Right atrium auricular region (tissue), 2 donors: ENCODE results near the gene RASD2. TPM values are rescaled to one million over a fixed set of nuclear protein-coding genes. Genes with fewer than 3 reads are reported as not detected.

Source experiments
- DNase-seq: peaks from one replicate; pipeline ENCODE4 v3.0.0-alpha.2; 2019; ENCODE audit warnings: low spot score
- H3K27ac ChIP-seq, 2 donors: fragments of 200-600 bp; sonication (generic); 1 replicate in 1 of 2; 2 replicates in 1 of 2; pipeline ENCODE4 v1.5.1; 2016 to 2019
- H3K27me3 ChIP-seq, 2 donors: fragments of 200-600 bp; sonication (generic); one replicate each; pipeline versions ENCODE4 v1.5.1 to v1.6.0; 2017 to 2019
- H3K36me3 ChIP-seq: fragments of 200-600 bp; sonication (generic); one replicate; pipeline ENCODE4 v1.5.1; 2016
- H3K4me1 ChIP-seq, 2 donors: fragments of 200-600 bp; sonication (generic); one replicate each; pipeline versions ENCODE4 v1.5.1 to v1.6.0; 2017 to 2019
- H3K4me3 ChIP-seq, 2 donors: fragments of 200-600 bp; sonication (generic); 1 replicate in 1 of 2; 2 replicates in 1 of 2; pipeline ENCODE4 v1.5.1; 2017 to 2019; ENCODE audit warnings: mild to moderate bottlenecking in 1 of 2, moderate library complexity in 1 of 2
- H3K9me3 ChIP-seq, 2 donors: fragments of 200-600 bp; sonication (generic); one replicate each; pipeline ENCODE4 v1.5.1; 2019
- CTCF ChIP-seq, 2 donors: fragments of 200-600 bp; sonication (generic); IDR thresholded peaks; one replicate each; pipeline ENCODE4 v1.5.1; 2019; ENCODE audit warnings: antibody characterized with exemption in 2 of 2
- total RNA-seq, 2 donors: library from RNA; depleted of rRNA; stranded (reverse); fragments of >200 nt; gene quantifications; one replicate each; pipeline ENCODE4 v1.1.0, GENCODE V29; 2016

RASD2 gene
- total RNA-seq, 2 donors from 2014 or later, result 0.94 to 3.1 TPM

- H3K9me3 ChIP-seq, result no peaks in the 10 kb centered on the region
- H3K4me1 ChIP-seq, result peaks cover 0 to 21% of the 10 kb centered on the region in 2 donors
- H3K36me3 ChIP-seq, result no peaks in the 10 kb centered on the region
- no peak for DNase-seq
- TF ChIP-seq CTCF (IDR thresholded peaks at IDR 0.05), result no peak
- no peak overlapping the region for H3K4me3 ChIP-seq
- no peaks in the 10 kb centered on the region for H3K27me3 ChIP-seq
- no peak overlapping the region for H3K27ac ChIP-seq
Measured at GRCh38 chr22:35537232-35537631, 3.4 kb upstream of the RASD2 start.

- Histone ChIP-seq H3K4me1 (peaks cover 0 to 22% of the 10 kb centered on the region in 2 donors), H3K27ac (peak overlapping the region in 1 of 2 donors; percentile 73), H3K27me3 (no peaks in the 10 kb centered on the region), H3K36me3 (no peaks in the 10 kb centered on the region), H3K9me3 (no peaks in the 10 kb centered on the region), H3K4me3 (no peak overlapping the region)
- DNase-seq, result no peak
- TF ChIP-seq CTCF (IDR thresholded peaks at IDR 0.05), result peak in 1 of 2 donors; percentile 60
Measured at GRCh38 chr22:35538801-35539321, 1.8 kb upstream of the RASD2 start.

- H3K4me1 ChIP-seq, result peaks cover 0 to 28% of the 10 kb centered on the region in 2 donors
- H3K27ac ChIP-seq, result peak overlapping the region; percentile 73 to 80
- H3K36me3 ChIP-seq, result no peaks in the 10 kb centered on the region
- no peak for TF ChIP-seq CTCF (IDR thresholded peaks at IDR 0.05)
- H3K4me3 ChIP-seq, result peak overlapping the region in 1 of 2 donors; percentile 58
- no peaks in the 10 kb centered on the region for H3K9me3 ChIP-seq
- no peaks in the 10 kb centered on the region for H3K27me3 ChIP-seq
- DNase-seq, result no peak
Measured at GRCh38 chr22:35539487-35539886, 1.1 kb upstream of the RASD2 start.

- Histone ChIP-seq H3K4me3 (peak overlapping the region; percentile 56 to 58), H3K36me3 (no peaks in the 10 kb centered on the region), H3K27ac (peak overlapping the region; percentile 73 to 80), H3K4me1 (peaks cover 0 to 33% of the 10 kb centered on the region in 2 donors), H3K9me3 (no peaks in the 10 kb centered on the region), H3K27me3 (no peaks in the 10 kb centered on the region)
- TF ChIP-seq CTCF (IDR thresholded peaks at IDR 0.05), result no peak
- DNase-seq, result no peak
Measured at GRCh38 chr22:35539910-35540594, 579 bp upstream of the RASD2 start.

- Histone ChIP-seq H3K27ac (peak overlapping the region; percentile 23 to 49), H3K27me3 (no peaks in the 10 kb centered on the region), H3K36me3 (no peaks in the 10 kb centered on the region), H3K9me3 (no peaks in the 10 kb centered on the region), H3K4me3 (peak overlapping the region; percentile 56 to 58), H3K4me1 (peaks cover 0 to 36% of the 10 kb centered on the region in 2 donors)
- no peak for DNase-seq
- TF ChIP-seq CTCF (IDR thresholded peaks at IDR 0.05), result no peak
Measured at GRCh38 chr22:35541254-35541748, 670 bp downstream of the RASD2 start.
